Stimulated activated naive CD8-positive, alpha-beta T cell treated with anti-CD3 and anti-CD28 coated beads, Interleukin-15, Interleukin-2, amounts not matched to agents 100 ng/mL and 50 ng/mL, for 24 hours (primary cell): ENCODE data around the gene TRIP11.

Source experiments
- H3K27ac Mint-ChIP-seq: one replicate; pipeline ENCODE4 v1.8.0; 2021; ENCODE audit warnings: mild to moderate bottlenecking, mixed read lengths
- H3K27me3 Mint-ChIP-seq: one replicate; pipeline ENCODE4 v1.8.0; 2021; ENCODE audit warnings: mixed read lengths
- H3K36me3 Mint-ChIP-seq: one replicate; pipeline ENCODE4 v1.8.0; 2021; ENCODE audit warnings: low read depth, mixed read lengths
- H3K4me1 Mint-ChIP-seq: one replicate; pipeline ENCODE4 v1.8.0; 2021; ENCODE audit warnings: low read depth, mixed read lengths
- H3K4me3 Mint-ChIP-seq: one replicate; pipeline ENCODE4 v1.8.0; 2021; ENCODE audit warnings: mild to moderate bottlenecking, mixed read lengths
- H3K9me3 Mint-ChIP-seq: one replicate; pipeline ENCODE4 v1.8.0; 2021; ENCODE audit warnings: mixed read lengths

TRIP11 gene

DNA sequence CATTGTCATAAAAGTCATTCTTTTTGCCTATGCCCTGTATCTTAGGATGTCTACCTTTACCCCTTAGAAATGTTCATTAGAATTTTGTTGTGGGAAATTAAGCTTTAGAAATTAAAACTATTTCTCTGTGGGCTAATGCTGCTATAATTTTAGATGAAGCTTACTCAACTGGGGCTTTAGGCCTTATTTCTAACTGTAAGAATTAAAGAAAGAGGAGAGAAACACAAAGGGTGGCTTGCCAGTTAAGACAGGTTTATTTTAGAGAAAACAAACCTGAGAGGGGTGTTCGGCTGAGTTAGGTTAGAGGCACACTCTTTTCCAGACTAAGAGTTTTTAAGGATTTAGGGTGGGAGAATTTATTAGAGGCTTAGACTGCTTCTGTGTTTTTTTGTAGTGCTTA lies 6.4 kb downstream of the TRIP11 start:
- Mint-ChIP-seq H3K36me3 (peaks cover 37% of the 10 kb centered on the region), H3K4me1 (peaks cover 41% of the 10 kb centered on the region), H3K27me3 (no peaks in the 10 kb centered on the region), H3K9me3 (no peaks in the 10 kb centered on the region), H3K27ac (peak overlapping the region; percentile 62), H3K4me3 (no peak overlapping the region)

DNA sequence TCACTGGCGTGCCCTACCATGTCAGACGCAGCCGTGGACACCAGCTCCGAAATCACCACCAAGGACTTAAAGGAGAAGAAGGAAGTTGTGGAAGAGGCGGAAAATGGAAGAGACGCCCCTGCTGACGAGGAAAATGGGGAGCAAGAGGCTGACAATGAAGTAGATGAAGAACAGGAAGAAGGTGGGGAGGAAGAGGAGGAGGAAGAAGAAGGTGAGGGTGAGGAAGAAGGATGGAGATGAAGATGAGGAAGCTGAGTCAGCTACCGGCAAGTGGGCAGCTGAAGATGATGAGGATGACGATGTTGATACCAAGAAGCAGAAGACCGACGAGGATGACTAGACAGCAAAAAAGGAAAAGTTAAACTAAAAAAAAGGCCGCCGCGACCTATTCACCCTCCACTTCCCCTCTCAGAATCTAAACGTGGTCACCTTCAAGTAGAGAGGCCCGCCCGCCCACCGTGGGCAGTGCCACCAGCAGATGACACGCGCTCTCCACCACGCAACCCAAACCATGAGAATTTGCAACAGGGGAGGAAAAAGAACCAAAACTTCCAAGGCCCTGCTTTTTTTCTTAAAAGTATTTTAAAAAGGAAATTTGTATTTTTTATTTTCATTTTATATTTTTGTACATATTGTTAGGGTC lies 13.2 kb downstream of the TRIP11 start:
- no peaks in the 10 kb centered on the region for H3K9me3 Mint-ChIP-seq
- H3K4me1 Mint-ChIP-seq: peaks cover 20% of the 10 kb centered on the region
- H3K27me3 Mint-ChIP-seq: no peaks in the 10 kb centered on the region
- H3K36me3 Mint-ChIP-seq: peaks cover 47% of the 10 kb centered on the region
- peak overlapping the region; percentile 49 for H3K27ac Mint-ChIP-seq
- no peak overlapping the region for H3K4me3 Mint-ChIP-seq

DNA sequence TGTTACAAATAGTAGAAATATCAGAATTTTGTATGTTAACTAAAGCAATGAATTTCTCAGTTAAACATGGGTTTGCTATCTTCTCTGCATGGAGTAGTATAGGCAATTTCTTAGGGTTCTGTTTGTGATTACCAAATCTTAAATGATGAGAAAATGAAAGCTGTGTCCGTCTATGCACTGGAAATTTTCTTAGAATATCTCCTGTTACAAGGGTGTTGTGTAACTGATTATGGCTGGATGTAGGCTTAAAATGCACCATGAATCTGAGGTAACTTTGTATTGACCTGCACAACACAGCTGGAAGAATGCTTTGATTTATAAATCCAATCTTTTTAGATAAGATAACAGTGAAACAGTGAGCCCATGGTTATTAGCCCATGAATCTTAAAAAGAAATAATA lies 17.8 kb downstream of the TRIP11 start:
- Mint-ChIP-seq H3K4me1 (peaks cover 11% of the 10 kb centered on the region), H3K36me3 (peaks cover 24% of the 10 kb centered on the region), H3K27me3 (no peaks in the 10 kb centered on the region), H3K27ac (no peak overlapping the region), H3K4me3 (no peak overlapping the region), H3K9me3 (no peaks in the 10 kb centered on the region)

DNA sequence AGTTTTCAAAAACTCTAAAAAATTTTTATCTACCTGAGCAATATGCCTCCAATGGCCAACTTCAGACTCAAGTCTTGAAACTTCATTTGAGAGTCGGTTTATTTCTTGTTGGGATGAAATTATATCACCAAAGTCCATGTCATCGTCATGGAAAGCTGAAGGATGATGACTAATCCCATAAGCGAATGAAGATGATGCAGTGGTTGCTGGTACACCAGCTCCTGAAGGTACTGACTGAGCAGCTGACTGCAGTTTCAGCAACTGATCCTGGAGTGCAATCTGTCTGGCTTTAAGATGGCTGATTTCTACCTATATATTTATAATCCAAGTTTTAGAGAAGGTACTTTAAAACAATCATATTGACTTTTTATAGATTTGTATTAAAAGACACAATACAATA lies 18.3 kb downstream of the TRIP11 start:
- Mint-ChIP-seq H3K27ac (no peak overlapping the region), H3K27me3 (no peaks in the 10 kb centered on the region), H3K4me1 (peaks cover 6% of the 10 kb centered on the region), H3K36me3 (peaks cover 22% of the 10 kb centered on the region), H3K4me3 (no peak overlapping the region), H3K9me3 (no peaks in the 10 kb centered on the region)

DNA sequence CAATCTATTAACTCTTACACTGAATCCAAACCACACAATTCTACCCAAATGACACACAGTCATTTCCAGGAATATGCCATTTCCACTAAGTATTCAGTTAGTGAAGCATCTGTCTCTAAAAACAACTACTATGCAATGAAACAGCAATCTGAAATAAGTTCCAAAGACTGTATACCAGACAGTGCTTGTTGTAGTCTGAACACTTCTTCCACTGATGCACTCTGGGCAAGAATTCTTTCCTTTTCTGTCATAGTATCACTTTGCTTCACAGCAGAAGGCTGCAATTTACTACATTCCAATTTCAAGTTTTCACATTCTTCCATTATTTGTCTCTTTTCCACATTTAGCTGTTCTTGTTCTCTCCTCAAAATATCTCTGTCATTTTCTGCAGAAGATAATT lies 25.8 kb downstream of the TRIP11 start:
- Mint-ChIP-seq H3K9me3 (no peaks in the 10 kb centered on the region), H3K27ac (peak overlapping the region; percentile 49), H3K36me3 (peaks cover 48% of the 10 kb centered on the region), H3K4me3 (no peak overlapping the region), H3K27me3 (no peaks in the 10 kb centered on the region), H3K4me1 (peaks cover 11% of the 10 kb centered on the region)

DNA sequence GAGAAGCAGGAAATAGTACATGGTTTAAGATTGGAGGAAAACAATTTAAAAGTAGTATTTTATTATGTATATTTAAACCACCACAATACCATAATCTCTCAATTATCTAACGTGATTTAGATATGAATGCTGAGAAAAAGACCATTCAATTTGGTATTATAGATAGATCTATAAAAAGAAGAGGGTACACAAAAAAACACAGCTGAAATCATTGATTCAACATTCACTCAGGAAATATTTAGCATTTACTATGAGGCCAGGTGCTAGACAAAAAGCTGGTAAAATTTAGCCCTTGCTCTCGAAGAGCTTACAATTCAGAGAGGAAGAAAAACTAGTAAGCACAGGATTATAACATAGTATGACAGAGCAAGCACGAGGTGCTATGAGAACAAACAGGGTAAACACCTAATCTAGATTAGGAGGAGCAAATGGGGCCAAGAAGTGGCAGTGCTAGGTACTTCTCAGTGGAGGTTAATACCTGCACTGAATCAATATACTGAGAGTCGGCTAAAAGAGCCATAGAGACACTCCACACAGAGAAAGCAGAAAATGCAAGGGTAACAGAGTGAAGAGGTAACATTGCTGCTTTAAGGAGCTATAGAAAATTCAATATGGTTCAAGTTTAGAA lies 27.6 kb downstream of the TRIP11 start:
- Mint-ChIP-seq H3K36me3 (peaks cover 59% of the 10 kb centered on the region), H3K27me3 (no peaks in the 10 kb centered on the region), H3K27ac (no peak overlapping the region), H3K4me3 (no peak overlapping the region), H3K9me3 (no peaks in the 10 kb centered on the region), H3K4me1 (peaks cover 10% of the 10 kb centered on the region)

DNA sequence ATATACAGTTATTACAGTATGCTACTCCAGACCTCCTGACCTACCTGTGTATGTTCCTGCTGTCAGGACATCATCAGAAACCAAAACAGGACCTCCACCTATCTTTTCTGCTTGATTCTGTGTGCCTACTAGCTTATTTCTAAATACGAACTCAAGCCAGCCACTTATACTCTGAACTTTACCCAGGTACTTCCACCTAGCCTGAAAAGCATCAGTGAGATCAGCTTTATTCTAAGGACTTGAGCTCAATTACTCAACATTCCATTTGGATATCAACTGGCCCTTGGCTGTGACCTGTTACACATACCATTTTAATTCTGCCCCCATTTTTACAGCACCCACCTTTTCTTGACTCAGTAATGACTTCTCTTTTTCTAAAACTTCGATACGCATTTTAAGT lies 29.2 kb downstream of the TRIP11 start:
- no peak overlapping the region for H3K4me3 Mint-ChIP-seq
- H3K9me3 Mint-ChIP-seq: no peaks in the 10 kb centered on the region
- no peak overlapping the region for H3K27ac Mint-ChIP-seq
- H3K36me3 Mint-ChIP-seq: peaks cover 61% of the 10 kb centered on the region
- peaks cover 16% of the 10 kb centered on the region for H3K4me1 Mint-ChIP-seq
- no peaks in the 10 kb centered on the region for H3K27me3 Mint-ChIP-seq

DNA sequence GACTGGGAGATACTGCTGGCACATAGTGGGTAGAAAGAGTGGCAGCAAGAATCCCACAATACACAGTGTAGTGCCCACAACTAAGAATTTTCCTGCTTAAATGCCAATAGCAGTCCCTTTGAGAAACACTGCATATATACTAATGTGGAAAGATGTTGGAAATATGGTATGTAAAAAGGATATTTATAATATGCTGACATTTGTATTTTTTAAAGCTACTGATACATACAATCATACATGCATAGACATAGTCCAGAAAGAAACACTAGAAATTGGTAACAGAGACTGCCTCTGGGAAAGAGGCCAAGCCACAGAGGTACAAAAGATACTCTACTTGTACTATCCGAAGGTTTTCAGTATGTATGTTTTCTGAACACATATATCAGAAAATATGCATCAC lies 30.3 kb downstream of the TRIP11 start:
- Mint-ChIP-seq H3K4me3 (no peak overlapping the region), H3K27me3 (no peaks in the 10 kb centered on the region), H3K36me3 (peaks cover 71% of the 10 kb centered on the region), H3K9me3 (no peaks in the 10 kb centered on the region), H3K4me1 (peaks cover 26% of the 10 kb centered on the region), H3K27ac (no peak overlapping the region)

DNA sequence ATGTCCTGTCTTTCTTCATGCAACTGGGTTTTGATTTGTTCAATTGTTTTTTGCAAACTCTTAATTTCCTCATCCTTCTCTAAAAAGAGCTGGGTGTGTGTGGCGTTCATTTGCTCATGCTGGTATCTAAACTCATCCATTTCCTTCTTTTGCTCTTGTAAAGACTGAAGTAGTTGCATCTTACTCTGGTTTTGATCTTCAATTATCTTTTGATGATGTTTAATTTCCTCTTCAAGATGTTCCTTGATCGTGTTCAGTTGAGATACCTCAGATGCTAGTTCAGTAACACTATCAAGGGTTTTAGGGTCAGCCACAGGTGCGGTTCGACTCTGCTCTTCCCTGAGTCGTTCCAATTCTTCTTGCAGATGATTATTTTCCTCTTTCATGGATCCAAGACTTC lies 34.8 kb downstream of the TRIP11 start:
- Mint-ChIP-seq H3K27me3 (no peaks in the 10 kb centered on the region), H3K4me1 (peaks cover 38% of the 10 kb centered on the region), H3K36me3 (peaks cover 57% of the 10 kb centered on the region), H3K9me3 (no peaks in the 10 kb centered on the region), H3K27ac (peak overlapping the region; percentile 22), H3K4me3 (peak overlapping the region; percentile 23)

DNA sequence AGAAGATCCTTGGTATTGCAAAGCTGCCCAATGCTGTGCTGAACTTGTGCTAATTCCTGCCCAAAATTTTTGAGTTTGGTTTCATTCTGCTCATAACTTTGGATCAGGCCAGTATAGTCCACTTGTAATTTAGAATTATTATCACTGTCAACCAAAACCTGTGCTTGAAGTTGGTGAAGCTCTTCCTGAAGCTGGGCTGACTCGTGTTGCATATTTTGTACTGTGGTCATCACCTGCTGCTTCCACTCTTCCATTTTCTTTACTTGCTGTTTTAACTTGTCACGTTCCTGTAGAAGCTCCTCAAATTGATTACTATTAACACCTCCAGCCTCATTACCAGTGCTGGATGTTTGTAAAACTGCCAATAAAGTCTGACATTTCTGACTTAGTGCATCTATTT lies 35.8 kb downstream of the TRIP11 start:
- peaks cover 48% of the 10 kb centered on the region for H3K4me1 Mint-ChIP-seq
- no peaks in the 10 kb centered on the region for H3K27me3 Mint-ChIP-seq
- H3K36me3 Mint-ChIP-seq: peaks cover 63% of the 10 kb centered on the region
- no peak overlapping the region for H3K4me3 Mint-ChIP-seq
- H3K27ac Mint-ChIP-seq: no peak overlapping the region
- H3K9me3 Mint-ChIP-seq: no peaks in the 10 kb centered on the region

DNA sequence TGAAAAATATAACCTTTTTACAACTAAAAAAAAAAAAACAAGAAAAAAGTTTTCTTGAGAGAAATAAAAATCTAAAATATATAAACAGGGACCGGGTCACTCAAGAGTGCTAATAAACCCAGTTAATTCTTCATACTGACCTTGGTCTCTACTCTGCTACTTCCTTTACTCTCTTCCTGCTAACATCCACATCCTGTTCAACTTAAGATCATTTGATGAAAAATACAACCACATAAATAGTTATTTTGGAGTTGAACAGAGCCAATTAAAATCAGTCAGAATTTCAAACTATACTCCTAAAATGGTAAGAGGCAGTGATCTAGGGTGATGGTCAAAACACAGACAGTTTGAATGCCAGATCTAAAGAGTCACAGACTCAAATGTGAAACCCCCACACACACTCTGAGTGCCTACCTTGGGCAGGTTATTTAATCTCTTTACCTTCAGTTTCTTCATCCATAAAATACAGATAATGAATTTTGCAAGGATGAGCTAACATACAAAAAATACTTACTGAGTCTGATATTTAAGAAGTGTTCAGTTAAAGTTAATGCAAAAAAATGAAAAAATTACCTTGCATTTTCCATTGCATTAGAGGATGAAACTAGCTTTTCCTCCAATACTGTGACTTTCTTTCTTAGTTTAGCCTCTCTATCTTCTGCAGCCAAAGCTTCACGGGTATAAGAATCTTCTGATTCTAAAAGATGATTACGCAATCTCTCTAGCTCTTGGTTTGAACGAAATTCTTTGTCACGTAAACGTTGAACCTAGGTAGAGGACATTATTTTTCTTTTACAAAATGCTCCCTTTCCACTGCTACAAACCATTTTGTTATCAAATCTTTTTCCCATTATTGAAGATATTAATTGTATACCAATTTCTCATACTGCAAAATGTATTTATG lies 40.9 kb downstream of the TRIP11 start:
- Mint-ChIP-seq H3K9me3 (no peaks in the 10 kb centered on the region), H3K4me3 (no peak overlapping the region), H3K4me1 (peaks cover 54% of the 10 kb centered on the region), H3K27me3 (no peaks in the 10 kb centered on the region), H3K27ac (peak overlapping the region; percentile 84), H3K36me3 (peaks cover 51% of the 10 kb centered on the region)

DNA sequence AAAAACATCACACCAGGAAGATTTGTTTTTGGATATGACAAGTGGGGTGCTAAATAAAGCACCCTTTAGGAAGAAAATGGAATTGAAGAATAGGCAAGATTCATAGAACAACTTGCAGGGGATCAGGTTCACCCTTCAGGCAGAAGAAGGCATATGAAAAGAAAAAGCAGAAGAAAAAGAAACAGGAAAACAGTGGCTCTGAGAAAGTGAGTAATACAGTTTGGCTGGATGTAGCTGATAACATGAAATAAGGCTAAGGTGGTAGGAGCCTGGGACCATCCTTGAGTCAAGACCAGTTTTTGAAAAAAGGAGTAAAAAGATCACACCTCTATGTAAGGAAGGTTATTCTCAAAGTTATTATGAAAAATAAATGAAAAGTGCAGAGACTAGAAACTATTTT lies 42.4 kb downstream of the TRIP11 start:
- Mint-ChIP-seq H3K9me3 (no peaks in the 10 kb centered on the region), H3K4me3 (no peak overlapping the region), H3K27me3 (no peaks in the 10 kb centered on the region), H3K36me3 (peaks cover 50% of the 10 kb centered on the region), H3K4me1 (peaks cover 42% of the 10 kb centered on the region), H3K27ac (peak overlapping the region; percentile 1)

DNA sequence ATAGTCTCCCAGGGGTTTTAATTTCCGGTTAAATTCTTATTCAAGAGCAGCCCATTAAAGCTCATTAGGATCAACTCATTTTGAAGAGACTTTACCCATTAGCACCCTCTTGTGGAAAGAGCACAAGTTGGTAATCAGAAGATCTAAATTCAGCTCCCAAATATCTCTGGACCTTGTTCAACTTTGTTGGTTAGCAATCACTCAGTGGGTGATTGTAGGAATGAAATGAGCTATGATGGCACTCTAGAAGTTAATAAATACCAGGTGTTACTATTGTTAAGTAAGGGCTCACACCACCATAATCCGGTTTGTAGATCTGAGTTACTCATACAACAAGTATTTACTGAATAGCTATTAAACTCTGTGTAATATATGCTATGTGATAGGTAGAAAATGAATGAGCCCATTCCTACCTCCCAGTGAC lies 42.9 kb downstream of the TRIP11 start:
- Mint-ChIP-seq H3K27me3 (no peaks in the 10 kb centered on the region), H3K27ac (no peak overlapping the region), H3K9me3 (no peaks in the 10 kb centered on the region), H3K36me3 (peaks cover 55% of the 10 kb centered on the region), H3K4me3 (no peak overlapping the region), H3K4me1 (peaks cover 42% of the 10 kb centered on the region)

DNA sequence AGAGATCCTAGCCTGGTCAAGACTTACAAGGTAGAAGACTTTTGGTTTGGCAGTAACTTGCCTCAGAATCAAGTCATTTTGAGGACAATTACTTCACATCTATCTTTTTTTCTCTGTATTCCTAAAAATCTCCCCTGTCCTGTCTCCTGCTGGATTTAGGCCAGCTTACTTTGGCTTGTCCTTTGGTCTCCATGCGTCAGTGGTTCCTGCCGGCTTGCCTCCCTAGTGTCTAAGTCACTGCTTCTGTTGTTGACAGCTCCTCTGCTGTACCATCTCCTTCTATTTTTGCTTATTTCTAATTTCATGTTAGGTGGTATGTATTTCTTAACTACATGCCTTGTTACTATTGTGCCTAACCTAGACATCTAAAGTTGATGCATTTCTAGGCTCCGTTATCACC lies 52.7 kb downstream of the TRIP11 start:
- Mint-ChIP-seq H3K27ac (no peak overlapping the region), H3K36me3 (peaks cover 78% of the 10 kb centered on the region), H3K4me1 (peaks cover 4% of the 10 kb centered on the region), H3K9me3 (no peaks in the 10 kb centered on the region), H3K27me3 (no peaks in the 10 kb centered on the region), H3K4me3 (no peak overlapping the region)

DNA sequence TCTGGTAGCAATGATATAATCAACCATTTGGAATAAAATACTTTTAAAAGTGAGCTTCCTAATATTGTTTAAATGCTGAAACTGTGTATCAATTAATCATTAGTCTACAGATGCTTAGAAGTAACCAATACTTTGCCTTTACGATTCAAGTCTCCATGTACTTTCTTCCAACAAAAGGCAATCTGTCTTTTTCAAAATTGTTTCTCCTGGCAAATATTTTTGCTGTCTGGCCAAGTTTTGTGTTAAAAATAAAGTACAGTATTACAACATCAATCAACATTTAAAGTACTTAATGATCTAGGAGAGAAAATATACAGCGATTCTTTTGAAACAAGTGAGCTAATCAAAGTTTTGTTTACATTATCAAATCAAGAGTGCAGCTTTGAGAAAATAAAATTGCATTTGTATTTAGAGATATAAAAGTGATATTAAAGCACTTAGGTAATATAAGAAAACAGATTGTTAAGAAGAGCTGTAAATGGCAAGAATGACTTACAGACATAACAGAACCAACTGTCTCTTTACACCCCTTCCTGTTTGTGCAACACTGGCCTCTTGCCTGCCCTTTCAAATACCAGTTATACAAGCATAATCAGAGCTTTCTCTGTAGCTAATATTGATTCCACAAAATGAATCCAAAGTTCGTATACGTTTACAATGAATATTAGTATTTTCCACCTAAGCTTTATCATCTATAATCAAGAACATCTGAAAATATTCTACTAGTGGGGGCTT lies 54.2 kb downstream of the TRIP11 start:
- no peaks in the 10 kb centered on the region for H3K27me3 Mint-ChIP-seq

More for the DNA sequence above, 54.2 kb downstream of the TRIP11 start:
- H3K36me3 Mint-ChIP-seq: peaks cover 70% of the 10 kb centered on the region
- no peaks in the 10 kb centered on the region for H3K9me3 Mint-ChIP-seq
- H3K4me3 Mint-ChIP-seq: no peak overlapping the region
- no peak overlapping the region for H3K27ac Mint-ChIP-seq
- peaks cover 8% of the 10 kb centered on the region for H3K4me1 Mint-ChIP-seq
